ENCODE measurements around the gene NCKAP1. TPM values are rescaled to one million over a fixed set of nuclear protein-coding genes. Genes with fewer than 3 reads are reported as not detected.

The NCKAP1 gene
- 100 to 1,000 TPM in 1 of 2 donors, 10 to 100 TPM in 1; 82.9 to 110 TPM for total RNA-seq
- polyA plus RNA-seq (ENCODE audit: insufficient read depth, low read depth, low replicate concordance), result 59.6 TPM
- long read RNA-seq, donor 1, full-length matches to known transcripts, result 16 of 41 reads
- long read RNA-seq, donor 1, partial matches to known transcripts, result 25 of 41 reads
- long read RNA-seq, donor 1, other reads (novel, unspliced or antisense), result 0 of 41 reads
- long read RNA-seq, donor 2, full-length matches to known transcripts, result 8 of 13 reads
- long read RNA-seq, donor 2, partial matches to known transcripts, result 5 of 13 reads
- long read RNA-seq, donor 2, other reads (novel, unspliced or antisense), result 0 of 13 reads

- Histone ChIP-seq H3K36me3 (ENCODE audit: low read depth, missing control alignments) (no peaks in the 10 kb centered on the region), H3K27me3 (no peaks in the 10 kb centered on the region), H3K4me3 (peak within 1 kb of the TSS; percentile 86 to 96), H3K4me1 (peaks cover 9% of the 10 kb centered on the region), H3K27ac (peak within 1 kb of the TSS; percentile 99), H3K9me3 (no peaks in the 10 kb centered on the region)
- peak; percentile 93 for DNase-seq
- TF ChIP-seq CTCF (IDR thresholded peaks at IDR 0.05) (peak; percentile 95 to 99 (median 96)), POLR2A (IDR thresholded peaks at IDR 0.05) (no peak)
- WGBS, 2 donors, result 1% methylated on average over 31 to 57 of the region's 68 CpGs
- intact Hi-C loops (cut with DNase I; ENCODE audit: low total_unique reads), result no loop called here
Observed at GRCh38 chr2:183038341-183039300, at the start of gene NCKAP1. NCKAP1 (minus strand) TSS chr2:183038457; CDS start chr2:183038099, 358 bp downstream.

- TF ChIP-seq POLR2A (IDR thresholded peaks at IDR 0.05) (no peak), CTCF (IDR thresholded peaks at IDR 0.05) (no peak)
- Histone ChIP-seq H3K9me3 (no peaks in the 10 kb centered on the region), H3K27ac (no peak overlapping the region), H3K36me3 (ENCODE audit: low read depth, missing control alignments) (no peaks in the 10 kb centered on the region), H3K4me1 (no peaks in the 10 kb centered on the region), H3K4me3 (no peak overlapping the region), H3K27me3 (no peaks in the 10 kb centered on the region)
- 34 to 39% methylated on average over 1 of the region's 1 CpG for WGBS, 2 donors
- DNase-seq, result no peak
- intact Hi-C loops (cut with DNase I; ENCODE audit: low total_unique reads), result no loop called here
Observed at GRCh38 chr2:183081911-183082310, 43.7 kb upstream of the NCKAP1 start.

GRCh38 chr2:183079139-183079775 is 41.0 kb upstream of the NCKAP1 start:
- H3K4me1 ChIP-seq, result no peaks in the 10 kb centered on the region
- intact Hi-C loops (cut with DNase I; ENCODE audit: low total_unique reads), result no loop called here
- H3K4me3 ChIP-seq, result peak overlapping the region; percentile 77 to 83
- peak; percentile 40 for DNase-seq
- no peaks in the 10 kb centered on the region for H3K27me3 ChIP-seq
- H3K36me3 ChIP-seq (ENCODE audit: low read depth, missing control alignments), result no peaks in the 10 kb centered on the region
- TF ChIP-seq CTCF (IDR thresholded peaks at IDR 0.05) (no peak), POLR2A (IDR thresholded peaks at IDR 0.05) (no peak)
- peak overlapping the region; percentile 61 to 78 for H3K27ac ChIP-seq
- WGBS, 2 donors, result 12 to 14% methylated on average over 13 of the region's 13 CpGs
- no peaks in the 10 kb centered on the region for H3K9me3 ChIP-seq

GRCh38 chr2:183078464-183079138 is 40.3 kb upstream of the NCKAP1 start, which contains the start of gene DUSP19:
DUSP19 (plus strand) TSS chr2:183078747; CDS start chr2:183078934, 187 bp downstream.
- intact Hi-C loops (cut with DNase I; ENCODE audit: low total_unique reads), result no loop called here
- Histone ChIP-seq H3K27me3 (no peaks in the 10 kb centered on the region), H3K36me3 (ENCODE audit: low read depth, missing control alignments) (no peaks in the 10 kb centered on the region), H3K4me1 (no peaks in the 10 kb centered on the region), H3K27ac (peak within 1 kb of the TSS; percentile 61 to 78), H3K4me3 (peak within 1 kb of the TSS; percentile 77 to 83), H3K9me3 (no peaks in the 10 kb centered on the region)
- 1 to 2% methylated on average over 20 of the region's 20 CpGs for WGBS, 2 donors
- TF ChIP-seq POLR2A (IDR thresholded peaks at IDR 0.05) (peak; percentile 60), CTCF (IDR thresholded peaks at IDR 0.05) (no peak)
- DNase-seq, result peak; percentile 98
